Spleen (tissue), 11 donors: ENCODE measurements around the gene CEBPE. TPM values are rescaled to one million over a fixed set of nuclear protein-coding genes. Genes with fewer than 3 reads are reported as not detected.

Source experiments
- DNase-seq: peaks from one replicate; pipeline ENCODE4 v3.0.0-alpha.2; 2020
- H3K27ac ChIP-seq, 8 donors: fragments of 200-600 bp; sonication (generic) in 7 of 8; 1 replicate in 4 of 8; 2 replicates in 4 of 8; pipeline versions ENCODE4 v1.5.0 to v1.8.0; 2016 to 2021; ENCODE audit warnings: inconsistent platforms in 4 of 8, mild to moderate bottlenecking in 4 of 8, moderate library complexity in 1 of 8
- H3K27me3 ChIP-seq, 7 donors: fragments of 200-600 bp; sonication (generic) in 6 of 7; replicated peaks in 1 of 7; 1 replicate in 4 of 7; 2 replicates in 3 of 7; pipeline versions ENCODE4 v1.5.0 to v1.8.0; 2016 to 2021; ENCODE audit warnings: inconsistent platforms in 3 of 7, mild to moderate bottlenecking in 1 of 7
- H3K36me3 ChIP-seq, 6 donors: fragments of 200-600 bp; sonication (generic) in 5 of 6; 1 replicate in 4 of 6; 2 replicates in 2 of 6; pipeline versions ENCODE4 v1.5.0 to v1.8.0; 2016 to 2021; ENCODE audit warnings: inconsistent platforms in 2 of 6
- H3K4me1 ChIP-seq, 6 donors: fragments of 200-600 bp; sonication (generic) in 5 of 6; 1 replicate in 3 of 6; 2 replicates in 3 of 6; pipeline versions ENCODE4 v1.5.0 to v1.8.0; 2016 to 2021; ENCODE audit warnings: inconsistent platforms in 3 of 6
- H3K4me3 ChIP-seq, 8 donors: fragments of 200-600 bp; sonication (generic) in 7 of 8; 1 replicate in 4 of 8; 2 replicates in 4 of 8; pipeline versions ENCODE4 v1.5.0 to v1.8.0; 2016 to 2021; ENCODE audit warnings: inconsistent platforms in 4 of 8, mild to moderate bottlenecking in 4 of 8, moderate library complexity in 2 of 8
- H3K9me3 ChIP-seq, 8 donors: fragments of 200-600 bp; sonication (generic) in 7 of 8; 1 replicate in 4 of 8; 2 replicates in 4 of 8; pipeline versions ENCODE4 v1.5.0 to v1.8.0; 2016 to 2021; ENCODE audit warnings: inconsistent platforms in 4 of 8
- CTCF ChIP-seq, 11 experiments: fragments of 200-600 bp in 7 of 11; fragments of 450-650 bp in 4 of 11; sonication (generic) in 4 of 11; IDR thresholded peaks in 8 of 11; conservative IDR thresholded peaks in 3 of 11; 1 replicate in 7 of 11; 2 replicates in 4 of 11; pipeline versions ENCODE4 v1.4.0 to v1.8.0; 2016 to 2021; ENCODE audit warnings: antibody characterized with exemption in 11 of 11, inconsistent platforms in 4 of 11, mild to moderate bottlenecking in 1 of 11
- POLR2A ChIP-seq, 3 donors: fragments of 450-650 bp; IDR thresholded peaks; one replicate each; pipeline ENCODE4 v1.5.1; 2017; ENCODE audit warnings: antibody characterized with exemption in 3 of 3, mild to moderate bottlenecking in 1 of 3
- POLR2AphosphoS5 ChIP-seq, 3 donors: sonication (generic); formaldehyde crosslinking; IDR thresholded peaks; one replicate each; pipeline ENCODE4 v1.5.1; 2017; ENCODE audit warnings: antibody characterized with exemption in 3 of 3
- WGBS, 5 donors: extraction: QIAGEN DNeasy Blood & Tissue Kit in 3 of 5; methylation state at CpG; one replicate each; pipeline versions ENCODE4 v1.1.5 to v1.1.7; 2013 to 2018; 5-methylcytosine and 5-hydroxymethylcytosine counted together
- intact Hi-C: fragments of 100-400 bp; cut with DNase I; formaldehyde crosslinking; loops from one replicate; pipeline ENCODE4 v1.15.0; 2023; ENCODE audit warnings: low total_unique reads
- polyA plus RNA-seq, 3 donors: library from polyadenylated mRNA; stranded (reverse); fragments of 200-250 nt; gene quantifications; one replicate each; pipeline ENCODE4 v1.2.1, GENCODE V29; 2013
- total RNA-seq, 7 donors: library from RNA; depleted of rRNA in 3 of 7; stranded (reverse); fragments of >200 nt in 3 of 7; fragmentation: NEBNext Ultra II Directional in 4 of 7; extraction: Animal tissue kit (Norgen Biotek cat#: 25700) in 4 of 7; gene quantifications; one replicate each; pipeline versions ENCODE4 v1.1.0 to v1.2.1, GENCODE V29; 2016 to 2021
- donor health status: healthy with polysubstance abuse.
- donor health status: DM: no; HTN: no; CAD: no; lungs with moderate emphysema.
- donor health status: DM: no; HTN: no; CAD: no.
- donor health status: Bipolar disorder and iron deficiency.
- donor health status: healthy.
- donor health status: DM: no; HTN: no; CAD: no.
- donor health status: DM: yes; HTN: yes; CAD: no.

The CEBPE gene
- total and polyA plus RNA-seq, 10 donors, result 0.64 to 9.6 (median 1.5) TPM

GRCh38 chr14:23074906-23075305 lies 44.1 kb downstream of the CEBPE start:
- WGBS, 5 donors, result 89 to 100% (median 92%) methylated on average over 1 of the region's 1 CpG

DNA sequence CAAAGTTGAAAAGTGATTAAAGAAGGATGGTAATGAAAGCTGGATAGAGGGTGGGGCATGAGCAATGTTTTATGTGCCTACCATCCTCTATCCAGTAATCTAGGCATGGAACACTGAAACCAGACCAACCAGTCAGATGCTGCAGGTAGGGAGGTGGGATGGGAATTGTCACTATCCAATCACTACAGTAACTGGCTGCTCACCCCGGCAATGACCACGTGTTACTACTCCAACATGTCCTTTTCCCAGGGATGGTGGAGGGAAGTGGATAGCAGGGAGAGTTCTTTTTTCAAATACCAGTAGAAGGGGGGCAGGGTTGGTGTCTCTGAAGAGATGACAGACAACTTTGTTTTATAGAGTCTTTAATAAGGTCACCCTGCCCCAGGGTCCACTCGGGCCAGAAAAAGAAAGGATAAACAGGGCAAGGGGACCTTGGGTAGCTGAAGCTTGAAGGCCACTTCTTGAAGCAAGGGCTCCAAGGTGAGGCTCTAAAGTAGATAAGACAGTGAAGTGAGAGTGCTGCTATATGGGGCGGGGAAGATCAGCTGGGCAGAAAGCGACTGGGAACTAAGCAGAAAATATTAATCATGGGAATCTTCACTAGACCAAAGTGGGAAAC lies 47.0 kb downstream of the CEBPE start:
- Histone ChIP-seq H3K9me3 (no peaks in the 10 kb centered on the region), H3K4me1 (peaks cover 27 to 71% (median 48%) of the 10 kb centered on the region in 6 donors), H3K36me3 (peaks cover 0 to 82% (median 66%) of the 10 kb centered on the region in 6 donors), H3K4me3 (peak overlapping the region in 5 of 8 donors; percentile 37 to 73 (median 55)), H3K27me3 (no peaks in the 10 kb centered on the region), H3K27ac (peak overlapping the region in 7 of 8 donors; percentile 65 to 86 (median 81))
- no peak for TF ChIP-seq POLR2A (IDR thresholded peaks at IDR 0.05)
- TF ChIP-seq CTCF (IDR thresholded peaks at IDR 0.05 in 8 of 11, conservative IDR thresholded peaks at IDR 0.05 in 3 of 11), result no peak
- TF ChIP-seq POLR2AphosphoS5 (IDR thresholded peaks at IDR 0.05), result no peak
- intact Hi-C loops, result no loop called here
- 57 to 65% (median 63%) methylated on average over 5 of the region's 5 CpGs for WGBS, 5 donors
- no peak for DNase-seq

More at GRCh38 chr14:23074906-23075305, 44.1 kb downstream of the CEBPE start:
- TF ChIP-seq CTCF (IDR thresholded peaks at IDR 0.05 in 8 of 11, conservative IDR thresholded peaks at IDR 0.05 in 3 of 11) (no peak), POLR2A (IDR thresholded peaks at IDR 0.05) (no peak), POLR2AphosphoS5 (IDR thresholded peaks at IDR 0.05) (no peak)
- no peak overlapping the region for H3K4me3 ChIP-seq
- H3K27me3 ChIP-seq, result no peaks in the 10 kb centered on the region
- H3K36me3 ChIP-seq, result peaks cover 0 to 82% (median 74%) of the 10 kb centered on the region in 6 donors
- H3K9me3 ChIP-seq, result no peaks in the 10 kb centered on the region
- H3K27ac ChIP-seq, result no peak overlapping the region
- H3K4me1 ChIP-seq, result peaks cover 19 to 72% (median 39%) of the 10 kb centered on the region in 6 donors
- no peak for DNase-seq
- intact Hi-C loops, result no loop called here

GRCh38 chr14:23071244-23071920 lies 47.7 kb downstream of the CEBPE start:
- no peaks in the 10 kb centered on the region for H3K9me3 ChIP-seq
- peak; percentile 81 to 84 (median 84) for TF ChIP-seq POLR2AphosphoS5 (IDR thresholded peaks at IDR 0.05)
- TF ChIP-seq CTCF (IDR thresholded peaks at IDR 0.05 in 8 of 11, conservative IDR thresholded peaks at IDR 0.05 in 3 of 11), result peak in 1 of 11 experiments; percentile 21
- TF ChIP-seq POLR2A (IDR thresholded peaks at IDR 0.05), result no peak
- H3K4me1 ChIP-seq, result peaks cover 27 to 68% (median 45%) of the 10 kb centered on the region in 6 donors
- peak; percentile 92 for DNase-seq
- peak overlapping the region; percentile 60 to 86 (median 79) for H3K27ac ChIP-seq
- H3K27me3 ChIP-seq, result no peaks in the 10 kb centered on the region
- intact Hi-C loops, result no loop called here
- H3K4me3 ChIP-seq, result peak overlapping the region; percentile 37 to 73 (median 54)
- WGBS, 5 donors, result 2 to 3% (median 2%) methylated on average over 14 of the region's 14 CpGs
- peaks cover 0 to 82% (median 65%) of the 10 kb centered on the region in 6 donors for H3K36me3 ChIP-seq
